ENCODE results near the gene LAPTM4A. TPM values are rescaled to one million over a fixed set of nuclear protein-coding genes. Genes with fewer than 3 reads are reported as not detected.

Gene LAPTM4A
- total and polyA plus RNA-seq, 8 donors, result 38.5 to 238 (median 92.4) TPM

GRCh38 chr2:20001361-20001863, 50.0 kb downstream of the LAPTM4A start:
- Histone ChIP-seq H3K9me3 (no peaks in the 10 kb centered on the region), H3K27ac (no peak overlapping the region), H3K27me3 (no peaks in the 10 kb centered on the region), H3K4me3 (no peak overlapping the region), H3K4me1 (no peaks in the 10 kb centered on the region), H3K36me3 (no peaks in the 10 kb centered on the region)
- TF ChIP-seq POLR2A (IDR thresholded peaks at IDR 0.05) (no peak), POLR2AphosphoS5 (IDR thresholded peaks at IDR 0.05) (no peak), CTCF (IDR thresholded peaks at IDR 0.05) (no peak), EP300 (IDR thresholded peaks at IDR 0.05) (no peak)
- intact Hi-C loops (cut with DNase I; ENCODE audit: low total_unique reads), result no loop called here
- no peak for DNase-seq
- 69 to 88% (median 85%) methylated on average over 2 of the region's 2 CpGs for WGBS, 5 donors

GRCh38 chr2:19993731-19994130, 57.7 kb downstream of the LAPTM4A start:
- Histone ChIP-seq H3K4me3 (no peak overlapping the region), H3K4me1 (peaks cover 5 to 21% (median 17%) of the 10 kb centered on the region in 4 donors), H3K9me3 (no peaks in the 10 kb centered on the region), H3K27me3 (peaks cover 0 to 3% (median 0%) of the 10 kb centered on the region in 3 donors), H3K27ac (no peak overlapping the region), H3K36me3 (no peaks in the 10 kb centered on the region)
- TF ChIP-seq EP300 (IDR thresholded peaks at IDR 0.05) (no peak), POLR2A (IDR thresholded peaks at IDR 0.05) (no peak), POLR2AphosphoS5 (IDR thresholded peaks at IDR 0.05) (no peak), CTCF (IDR thresholded peaks at IDR 0.05) (no peak)
- intact Hi-C loops (cut with DNase I; ENCODE audit: low total_unique reads), result no loop called here
- no peak for DNase-seq

GRCh38 chr2:19991895-19992294, 59.5 kb downstream of the LAPTM4A start:
- 83 to 94% (median 84%) methylated on average over 1 of the region's 1 CpG for WGBS, 5 donors
- Histone ChIP-seq H3K4me1 (peaks cover 5 to 29% (median 20%) of the 10 kb centered on the region in 4 donors), H3K36me3 (no peaks in the 10 kb centered on the region), H3K27me3 (peaks cover 0 to 3% (median 0%) of the 10 kb centered on the region in 3 donors), H3K4me3 (no peak overlapping the region), H3K9me3 (no peaks in the 10 kb centered on the region), H3K27ac (no peak overlapping the region)
- intact Hi-C loops (cut with DNase I; ENCODE audit: low total_unique reads), result no loop called here
- no peak for DNase-seq
- TF ChIP-seq POLR2A (IDR thresholded peaks at IDR 0.05) (no peak), EP300 (IDR thresholded peaks at IDR 0.05) (no peak), CTCF (IDR thresholded peaks at IDR 0.05) (no peak)

- WGBS, 5 donors, result 12 to 22% (median 14%) methylated on average over 10 of the region's 10 CpGs
- Histone ChIP-seq H3K4me3 (peak overlapping the region; percentile 69 to 99 (median 84)), H3K4me1 (peaks cover 5 to 29% (median 20%) of the 10 kb centered on the region in 4 donors), H3K27me3 (peaks cover 0 to 3% (median 0%) of the 10 kb centered on the region in 3 donors), H3K9me3 (no peaks in the 10 kb centered on the region), H3K36me3 (peaks cover 0 to 4% (median 0%) of the 10 kb centered on the region in 4 donors), H3K27ac (peak overlapping the region; percentile 64 to 85 (median 69))
- no peak for DNase-seq
- peak in 1 of 7 experiments; percentile 2 for TF ChIP-seq CTCF (IDR thresholded peaks at IDR 0.05)
- TF ChIP-seq EP300 (IDR thresholded peaks at IDR 0.05), result no peak
- intact Hi-C loops (cut with DNase I; ENCODE audit: low total_unique reads), result no loop called here
These were observed 61.1 kb downstream of the LAPTM4A start for GRCh38 chr2:19990416-19990728.

Data from stomach (tissue), 9 donors.